Mononuclear cell (primary cell): Measurements from ENCODE around the gene SLC22A23. TPM values are rescaled to one million over a fixed set of nuclear protein-coding genes. Genes with fewer than 3 reads are reported as not detected.

Experiments used
- H3K27me3 ChIP-seq: 2 replicates; pipeline ENCODE4 v1.6.0; 2011; ENCODE audit warnings: low read length, control low read depth; ENCODE audit not compliant: insufficient read depth
- H3K4me1 ChIP-seq: 2 replicates; pipeline ENCODE4 v1.5.1; 2011; ENCODE audit warnings: mild to moderate bottlenecking, low read length, control low read depth; ENCODE audit not compliant: insufficient read depth
- H3K4me3 ChIP-seq: 2 replicates; pipeline ENCODE4 v1.5.1; 2011; ENCODE audit warnings: mild to moderate bottlenecking, low read length, moderate library complexity
- H3K9me3 ChIP-seq: 2 replicates; pipeline ENCODE4 v1.5.1; 2011; ENCODE audit warnings: low read depth, mild to moderate bottlenecking, control low read depth, low read length
- total RNA-seq: library from RNA; depleted of rRNA; stranded (reverse); fragments of >200 nt; gene quantifications from one replicate; pipeline ENCODE4 v1.2.3, GENCODE V29; 2012

SLC22A23 gene
- total RNA-seq, 1 donor: 6.0 TPM

- Histone ChIP-seq H3K27me3 (no peaks in the 10 kb centered on the region), H3K4me3 (no peak overlapping the region), H3K9me3 (no peaks in the 10 kb centered on the region), H3K4me1 (no peaks in the 10 kb centered on the region)
Observed at GRCh38 chr6:3297006-3297405, 159.8 kb downstream of the SLC22A23 start.

GRCh38 chr6:3296537-3296936, 160.3 kb downstream of the SLC22A23 start:
- Histone ChIP-seq H3K9me3 (no peaks in the 10 kb centered on the region), H3K4me3 (no peak overlapping the region), H3K27me3 (no peaks in the 10 kb centered on the region), H3K4me1 (no peaks in the 10 kb centered on the region)

- Histone ChIP-seq H3K27me3 (no peaks in the 10 kb centered on the region), H3K4me3 (no peak overlapping the region), H3K4me1 (no peaks in the 10 kb centered on the region), H3K9me3 (no peaks in the 10 kb centered on the region)
Observed at GRCh38 chr6:3296078-3296477, 160.8 kb downstream of the SLC22A23 start.

GRCh38 chr6:3294921-3295871, 161.7 kb downstream of the SLC22A23 start:
- no peak overlapping the region for H3K4me3 ChIP-seq
- H3K9me3 ChIP-seq: no peaks in the 10 kb centered on the region
- no peaks in the 10 kb centered on the region for H3K27me3 ChIP-seq
- no peaks in the 10 kb centered on the region for H3K4me1 ChIP-seq

GRCh38 chr6:3294396-3294795, 162.5 kb downstream of the SLC22A23 start:
- Histone ChIP-seq H3K4me3 (no peak overlapping the region), H3K4me1 (no peaks in the 10 kb centered on the region), H3K27me3 (no peaks in the 10 kb centered on the region), H3K9me3 (no peaks in the 10 kb centered on the region)

GRCh38 chr6:3293271-3294155, 163.3 kb downstream of the SLC22A23 start:
- Histone ChIP-seq H3K27me3 (no peaks in the 10 kb centered on the region), H3K4me3 (no peak overlapping the region), H3K9me3 (no peaks in the 10 kb centered on the region), H3K4me1 (no peaks in the 10 kb centered on the region)

GRCh38 chr6:3292431-3293197, 164.2 kb downstream of the SLC22A23 start:
- Histone ChIP-seq H3K4me1 (no peaks in the 10 kb centered on the region), H3K27me3 (no peaks in the 10 kb centered on the region), H3K9me3 (no peaks in the 10 kb centered on the region), H3K4me3 (no peak overlapping the region)

GRCh38 chr6:3291987-3292386, 164.9 kb downstream of the SLC22A23 start:
- Histone ChIP-seq H3K27me3 (no peaks in the 10 kb centered on the region), H3K9me3 (no peaks in the 10 kb centered on the region), H3K4me3 (no peak overlapping the region), H3K4me1 (no peaks in the 10 kb centered on the region)

GRCh38 chr6:3291346-3291745, 165.5 kb downstream of the SLC22A23 start:
- H3K9me3 ChIP-seq: no peaks in the 10 kb centered on the region
- no peak overlapping the region for H3K4me3 ChIP-seq
- no peaks in the 10 kb centered on the region for H3K27me3 ChIP-seq
- H3K4me1 ChIP-seq: no peaks in the 10 kb centered on the region

GRCh38 chr6:3290931-3291211, 166.0 kb downstream of the SLC22A23 start:
- H3K9me3 ChIP-seq: no peaks in the 10 kb centered on the region
- H3K4me1 ChIP-seq: no peaks in the 10 kb centered on the region
- H3K27me3 ChIP-seq: no peaks in the 10 kb centered on the region
- H3K4me3 ChIP-seq: no peak overlapping the region

GRCh38 chr6:3290149-3290930, 166.5 kb downstream of the SLC22A23 start:
- H3K27me3 ChIP-seq: no peaks in the 10 kb centered on the region
- H3K4me3 ChIP-seq: no peak overlapping the region
- no peaks in the 10 kb centered on the region for H3K9me3 ChIP-seq
- no peaks in the 10 kb centered on the region for H3K4me1 ChIP-seq

GRCh38 chr6:3289664-3290055, 167.2 kb downstream of the SLC22A23 start:
- Histone ChIP-seq H3K27me3 (no peaks in the 10 kb centered on the region), H3K4me3 (no peak overlapping the region), H3K4me1 (no peaks in the 10 kb centered on the region), H3K9me3 (no peaks in the 10 kb centered on the region)

GRCh38 chr6:3288711-3289663, 167.9 kb downstream of the SLC22A23 start:
- H3K27me3 ChIP-seq: no peaks in the 10 kb centered on the region
- no peaks in the 10 kb centered on the region for H3K9me3 ChIP-seq
- H3K4me1 ChIP-seq: no peaks in the 10 kb centered on the region
- H3K4me3 ChIP-seq: no peak overlapping the region
